Bronchial epithelial cell (primary cell): ENCODE results near the gene MAP2K7. TPM values are rescaled to one million over a fixed set of nuclear protein-coding genes. Genes with fewer than 3 reads are reported as not detected.

Experiments
- DNase-seq: peaks from one replicate; pipeline ENCODE4 v3.0.0-alpha.2; 2010; ENCODE audit warnings: low read depth
- FAIRE-seq: peaks from 2 replicates; lab custom pipeline; 2011; peaks lifted over from hg19 to GRCh38; lab: Jason Lieb, UNC
- H3K27me3 ChIP-seq: 2 replicates; pipeline ENCODE4 v1.5.1; 2011; ENCODE audit warnings: low read length; ENCODE audit not compliant: control insufficient read depth, insufficient read depth
- H3K36me3 ChIP-seq: 2 replicates; pipeline ENCODE4 v1.5.1; 2011; ENCODE audit warnings: low read length; ENCODE audit not compliant: control insufficient read depth, insufficient read depth
- H3K4me3 ChIP-seq: 2 replicates; pipeline ENCODE4 v1.5.1; 2011; ENCODE audit warnings: mild to moderate bottlenecking, low read depth, low read length, control low read depth
- total RNA-seq: library from RNA; depleted of rRNA; stranded (reverse); fragments of >200 nt; gene quantifications from 2 replicates; pipeline ENCODE4 v1.2.1, GENCODE V29; 2014
- TF ChIP-seq, protein P1 (sequence below): IDR thresholded peaks from 2 replicates; pipeline ENCODE4 v1.5.1; 2011; ENCODE audit warnings: mild to moderate bottlenecking, moderate library complexity, low read length, control low read depth, inconsistent platforms; ENCODE audit not compliant: insufficient read depth, severe bottlenecking

The MAP2K7 gene
- total RNA-seq, 1 donor from 2014 or later: 10.0 TPM

DNA sequence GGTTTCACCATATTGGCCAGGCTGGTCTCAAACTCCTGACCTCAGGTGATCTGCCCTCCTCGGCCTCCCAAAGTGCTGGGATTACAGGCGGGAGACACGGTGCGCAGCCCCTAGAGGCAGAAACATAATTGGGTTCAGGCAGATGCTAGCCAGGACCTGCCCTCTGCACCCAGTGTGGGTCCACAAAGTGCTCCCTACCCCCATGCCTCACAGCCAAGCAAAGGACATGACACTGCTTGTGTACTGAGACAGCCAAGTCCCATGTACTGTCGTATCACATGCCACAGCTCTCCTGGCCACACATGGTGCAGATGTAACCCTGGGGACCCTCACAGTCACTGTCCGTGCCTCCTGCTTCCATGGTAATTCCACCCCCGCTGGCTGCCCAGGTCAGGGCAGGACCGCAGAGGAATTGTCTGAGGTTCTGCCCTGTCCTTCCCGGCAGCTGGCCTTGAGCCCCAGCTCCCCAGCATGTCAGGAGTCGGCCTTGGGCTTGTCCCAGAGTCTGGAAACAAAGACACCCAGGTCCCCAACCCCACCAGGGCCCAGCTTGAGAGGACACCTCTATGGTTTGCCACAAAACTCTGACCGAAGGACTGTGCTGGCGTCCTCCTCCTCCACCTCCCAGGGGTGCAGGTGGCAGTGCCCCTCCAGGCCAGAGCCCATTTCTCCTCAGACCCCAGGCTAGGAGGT lies 37.1 kb upstream of the MAP2K7 start:
- FAIRE-seq (peak; percentile 91), DNase-seq (no peak)
- Histone ChIP-seq H3K27me3 (no peaks in the 10 kb centered on the region), H3K36me3 (no peaks in the 10 kb centered on the region), H3K4me3 (no peak overlapping the region)
- TF ChIP-seq, protein P1, sequence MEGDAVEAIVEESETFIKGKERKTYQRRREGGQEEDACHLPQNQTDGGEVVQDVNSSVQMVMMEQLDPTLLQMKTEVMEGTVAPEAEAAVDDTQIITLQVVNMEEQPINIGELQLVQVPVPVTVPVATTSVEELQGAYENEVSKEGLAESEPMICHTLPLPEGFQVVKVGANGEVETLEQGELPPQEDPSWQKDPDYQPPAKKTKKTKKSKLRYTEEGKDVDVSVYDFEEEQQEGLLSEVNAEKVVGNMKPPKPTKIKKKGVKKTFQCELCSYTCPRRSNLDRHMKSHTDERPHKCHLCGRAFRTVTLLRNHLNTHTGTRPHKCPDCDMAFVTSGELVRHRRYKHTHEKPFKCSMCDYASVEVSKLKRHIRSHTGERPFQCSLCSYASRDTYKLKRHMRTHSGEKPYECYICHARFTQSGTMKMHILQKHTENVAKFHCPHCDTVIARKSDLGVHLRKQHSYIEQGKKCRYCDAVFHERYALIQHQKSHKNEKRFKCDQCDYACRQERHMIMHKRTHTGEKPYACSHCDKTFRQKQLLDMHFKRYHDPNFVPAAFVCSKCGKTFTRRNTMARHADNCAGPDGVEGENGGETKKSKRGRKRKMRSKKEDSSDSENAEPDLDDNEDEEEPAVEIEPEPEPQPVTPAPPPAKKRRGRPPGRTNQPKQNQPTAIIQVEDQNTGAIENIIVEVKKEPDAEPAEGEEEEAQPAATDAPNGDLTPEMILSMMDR: no peak

DNA sequence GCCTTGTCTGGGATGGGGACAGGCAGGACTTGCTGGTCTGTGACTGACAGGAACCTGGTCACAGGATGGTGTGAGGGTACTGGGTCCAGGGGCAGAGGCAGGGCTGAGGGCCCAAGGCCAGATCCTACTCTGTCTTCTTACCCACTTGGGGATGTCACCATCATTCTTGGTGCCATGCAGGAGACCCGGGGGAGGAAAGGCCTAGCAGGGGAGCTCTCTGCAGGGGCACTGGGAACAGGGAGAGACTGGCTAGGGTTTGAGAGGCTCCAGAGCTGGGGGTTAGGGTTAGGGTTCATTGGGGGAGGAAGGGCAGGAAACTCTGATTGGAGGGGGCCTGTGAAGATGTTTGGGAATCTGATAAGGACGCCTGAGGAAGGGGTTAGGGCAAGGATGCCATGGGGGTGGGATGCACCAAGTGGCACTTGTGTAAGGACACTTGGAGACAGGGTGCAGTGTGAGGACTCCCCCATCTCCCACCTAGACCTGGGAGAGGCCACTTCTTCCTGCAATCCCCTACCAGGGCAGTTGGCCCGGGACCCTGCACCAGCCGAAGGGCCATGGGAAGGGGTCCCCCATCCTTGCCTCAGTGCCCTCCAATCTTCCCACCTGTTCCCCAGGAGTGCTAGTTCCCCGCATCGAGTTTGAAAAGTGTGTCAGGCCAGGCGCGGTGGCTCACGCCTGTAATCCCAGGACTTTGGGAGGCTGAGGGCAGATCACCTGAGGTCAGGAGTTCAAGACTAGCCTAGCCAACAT lies 36.4 kb upstream of the MAP2K7 start:
- H3K27me3 ChIP-seq: no peaks in the 10 kb centered on the region
- no peaks in the 10 kb centered on the region for H3K36me3 ChIP-seq
- H3K4me3 ChIP-seq: no peak overlapping the region
- TF ChIP-seq, protein P1: no peak
- FAIRE-seq (peak; percentile 18), DNase-seq (no peak)

DNA sequence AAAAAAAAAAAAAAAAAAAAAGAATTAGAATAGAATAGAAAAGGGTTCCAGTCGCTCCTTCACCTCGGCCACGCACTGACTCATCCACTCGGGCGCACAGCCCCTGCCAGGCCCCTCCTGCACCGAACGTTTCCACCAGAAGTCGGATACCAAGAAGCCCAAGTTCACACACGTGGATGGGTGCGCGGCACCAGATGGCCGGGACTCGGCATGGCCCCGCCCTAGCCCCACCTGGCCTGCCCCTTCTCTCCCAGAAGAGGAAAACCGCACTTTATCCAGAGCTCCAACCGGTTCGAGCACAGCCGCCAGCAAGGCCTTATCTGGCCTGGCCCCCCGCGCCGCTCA lies 35.4 kb upstream of the MAP2K7 start:
- FAIRE-seq (no peak), DNase-seq (no peak)
- Histone ChIP-seq H3K36me3 (no peaks in the 10 kb centered on the region), H3K4me3 (no peak overlapping the region), H3K27me3 (peaks cover 2% of the 10 kb centered on the region)
- TF ChIP-seq, protein P1: no peak

DNA sequence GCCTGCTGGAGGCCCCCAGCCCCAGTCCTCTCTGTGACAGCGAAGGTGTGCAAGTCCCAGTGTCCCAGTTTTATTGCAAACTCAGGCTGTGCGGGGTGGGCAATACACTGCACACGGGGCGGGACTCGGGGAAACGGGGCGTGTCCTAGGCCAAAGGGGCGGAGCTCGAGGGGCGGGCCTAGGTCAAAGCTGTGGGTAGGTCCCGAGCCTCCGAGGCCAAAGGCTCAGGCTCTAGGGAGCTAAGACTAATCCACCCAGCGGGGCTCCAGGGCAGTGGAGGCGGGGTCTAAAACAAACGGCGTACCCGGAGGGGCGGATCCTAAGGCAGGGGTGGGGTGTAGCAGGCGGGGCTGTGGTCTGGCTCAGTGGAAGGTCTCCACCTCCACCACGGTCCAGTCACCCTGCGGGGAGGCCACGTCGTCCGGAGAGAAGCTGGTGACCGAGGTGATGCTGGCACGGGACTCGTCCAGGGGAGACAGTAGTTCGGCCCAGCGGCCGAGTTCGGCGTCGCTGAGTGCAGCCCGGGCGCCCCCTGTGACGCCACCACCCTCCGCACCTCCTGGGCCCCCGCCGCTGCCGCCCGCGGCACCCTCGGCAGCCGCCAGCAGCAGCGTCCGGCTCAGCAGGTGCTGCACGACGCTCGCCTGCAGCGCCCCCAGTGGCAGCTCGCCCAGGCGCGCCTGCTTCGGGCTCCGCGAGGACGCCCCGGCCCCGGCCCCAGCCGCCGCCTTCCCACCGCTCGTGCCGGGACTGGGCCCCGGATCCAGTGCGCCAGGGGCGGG lies 34.8 kb upstream of the MAP2K7 start:
- H3K4me3 ChIP-seq: peak overlapping the region; percentile 41
- no peaks in the 10 kb centered on the region for H3K36me3 ChIP-seq
- DNase-seq (peak; percentile 52), FAIRE-seq (no peak)
- peaks cover 6% of the 10 kb centered on the region for H3K27me3 ChIP-seq
- TF ChIP-seq, protein P1: peak; percentile 70

DNA sequence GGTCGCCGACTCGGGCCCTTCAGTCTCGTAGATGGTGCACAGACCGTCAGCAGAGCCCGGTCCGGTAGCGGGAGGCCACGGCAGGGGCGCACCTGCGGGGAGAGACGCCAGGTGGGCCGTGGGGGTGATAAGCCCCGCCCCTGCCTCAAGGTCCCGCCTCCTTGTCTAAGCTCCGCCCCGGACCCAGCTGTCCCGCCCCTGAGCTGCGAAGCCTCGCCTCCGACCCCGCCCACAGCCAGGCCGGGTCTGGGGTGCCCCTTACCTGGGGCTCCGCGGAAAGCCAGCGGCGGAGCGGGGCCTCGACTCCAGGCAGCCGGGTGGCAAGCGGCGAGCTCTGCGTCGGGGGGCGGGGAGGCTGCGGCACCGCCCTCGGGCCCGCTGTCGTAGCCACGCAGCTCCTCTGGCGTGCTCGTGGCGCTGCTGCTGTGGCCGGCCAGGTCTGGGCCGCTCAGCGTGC lies 34.2 kb upstream of the MAP2K7 start:
- Histone ChIP-seq H3K4me3 (peak overlapping the region; percentile 41), H3K36me3 (no peaks in the 10 kb centered on the region), H3K27me3 (peaks cover 9% of the 10 kb centered on the region)
- FAIRE-seq (no peak), DNase-seq (peak; percentile 20)
- TF ChIP-seq, protein P1: no peak
